ENCODE data around the gene NR2F1-AS1.

- TF ChIP-seq POLR2A (IDR thresholded peaks at IDR 0.05; ENCODE audit: low read depth, low read length), result no peak
- TF ChIP-seq TAF1 (IDR thresholded peaks at IDR 0.05; ENCODE audit: borderline replicate concordance, low read depth, low read length), result no peak
Observed at GRCh38 chr5:93438124-93438523, 142.9 kb downstream of the NR2F1-AS1 start.
